GM19455 (cell line): Measurements from ENCODE around the gene SLC9A5.
A peak's percentile ranks its signal among the peaks of the same experiment; 100 is the strongest.

ENCODE experiments used
- ATAC-seq: cut with Tn5 transposase; IDR thresholded peaks from one replicate; pipeline ENCODE4 v1.9.1; 2021; ENCODE audit not compliant: unreplicated experiment

The SLC9A5 gene

DNA sequence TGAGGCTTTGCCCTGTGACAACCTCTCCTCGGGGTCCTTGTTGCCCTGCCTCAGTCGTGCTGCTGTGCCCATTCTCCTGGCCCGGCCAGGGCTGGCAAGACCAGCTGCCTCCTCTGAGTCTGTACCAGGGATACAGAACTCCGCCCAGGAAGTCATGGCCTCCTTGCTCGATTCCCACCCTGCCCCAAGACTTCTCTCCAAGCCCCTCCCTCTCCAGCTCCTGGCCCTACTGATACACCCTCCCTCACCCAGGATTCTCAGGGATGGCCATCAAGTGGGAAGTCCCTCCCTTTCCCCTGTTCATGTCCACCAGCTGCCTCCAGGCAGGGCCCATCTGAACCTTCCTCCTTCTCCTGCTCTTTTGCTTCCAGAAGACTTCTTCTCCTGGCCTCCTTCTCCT is 33.1 kb upstream of the SLC9A5 start:
- no peak for ATAC-seq

- no peak for ATAC-seq
Measured at GRCh38 chr16:67216612-67217490, 31.9 kb upstream of the SLC9A5 start.

DNA sequence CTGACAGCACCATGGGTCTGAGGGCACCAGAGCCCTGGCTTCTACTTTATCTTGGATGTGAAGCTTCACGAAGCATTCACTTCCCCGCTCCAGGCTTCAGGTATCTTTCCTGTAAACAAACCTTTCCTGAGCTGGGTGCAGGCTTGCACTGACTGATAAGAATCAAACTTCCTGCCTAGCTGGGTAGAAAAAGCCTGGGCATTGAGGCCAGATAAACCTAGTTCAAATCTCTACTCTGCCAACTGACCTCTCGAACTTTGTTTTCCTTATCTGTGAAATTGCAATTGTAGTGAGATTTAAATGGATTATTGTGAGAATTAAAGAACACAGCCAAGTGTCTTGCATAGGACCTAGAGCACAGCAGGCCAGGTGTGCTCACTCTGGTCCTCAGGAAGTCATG is 24.8 kb upstream of the SLC9A5 start:
- ATAC-seq, result no peak

DNA sequence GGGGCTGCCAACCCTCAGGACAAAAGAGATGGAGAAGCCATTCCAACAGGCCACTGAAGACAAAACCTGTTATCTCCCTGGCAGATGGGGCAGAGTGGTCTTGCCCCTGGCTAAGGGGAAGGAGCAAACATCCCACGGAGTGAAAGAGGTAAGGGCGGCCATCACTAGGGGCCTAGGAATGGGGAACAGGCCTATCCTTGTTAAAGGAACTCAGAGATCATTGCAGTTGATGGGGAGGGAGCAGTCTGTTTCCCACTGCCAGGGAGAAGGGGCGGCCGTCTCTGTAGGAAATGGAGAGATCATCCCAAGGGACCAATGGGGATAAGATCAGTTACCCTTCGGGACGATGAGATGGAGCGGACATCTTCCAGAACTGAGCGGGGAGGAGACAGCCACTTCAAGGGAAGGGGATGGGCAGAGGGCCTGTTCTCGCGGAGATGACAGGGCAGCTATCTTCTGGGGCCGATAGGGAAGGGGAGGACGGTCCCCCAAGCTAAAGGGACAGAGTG is 22.4 kb upstream of the SLC9A5 start:
- ATAC-seq, result no peak

DNA sequence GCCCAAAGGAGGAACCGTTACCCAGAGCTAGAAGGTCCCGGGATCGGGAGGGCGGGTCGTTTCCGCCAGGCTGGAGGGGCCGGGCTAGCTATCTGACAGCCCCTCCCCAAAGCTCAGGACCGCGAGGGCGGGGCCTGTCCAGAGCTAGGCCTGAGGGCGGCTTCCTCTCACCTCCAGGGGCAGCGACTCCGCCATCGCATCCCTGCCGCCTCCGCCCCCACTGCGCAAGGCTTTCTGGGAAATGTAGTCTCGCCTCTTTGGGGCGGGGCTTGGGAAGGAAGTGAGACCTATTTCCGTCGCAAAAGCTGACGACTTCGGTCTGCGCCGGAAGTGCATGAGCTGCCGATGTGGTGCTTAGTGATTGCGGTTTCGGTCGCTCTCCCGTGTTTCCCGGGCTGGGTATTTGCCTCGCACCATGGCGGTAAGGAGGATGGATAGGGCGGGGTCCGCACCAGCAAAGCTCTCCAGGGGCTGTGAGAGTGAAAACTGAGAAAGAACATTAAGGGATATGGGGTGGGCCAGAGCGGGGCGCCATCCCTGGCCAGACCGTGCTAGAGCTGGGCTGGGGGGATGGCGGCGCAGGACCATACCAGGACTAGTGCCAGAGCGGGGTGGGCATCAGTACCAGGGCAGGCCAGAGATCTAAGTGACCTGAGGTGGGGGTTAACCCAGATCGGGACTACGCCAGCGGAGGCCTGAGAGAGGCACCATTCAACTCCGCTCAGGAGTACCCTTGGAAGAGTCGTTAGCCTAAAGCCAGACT is 21.8 kb upstream of the SLC9A5 start, which contains the start of gene TMEM208:
Gene TMEM208 (plus strand): TSS at position 327 of the 763 bp plus-strand sequence. CDS start 89 bp downstream, at position 416.
- ATAC-seq, result peak; percentile 89

DNA sequence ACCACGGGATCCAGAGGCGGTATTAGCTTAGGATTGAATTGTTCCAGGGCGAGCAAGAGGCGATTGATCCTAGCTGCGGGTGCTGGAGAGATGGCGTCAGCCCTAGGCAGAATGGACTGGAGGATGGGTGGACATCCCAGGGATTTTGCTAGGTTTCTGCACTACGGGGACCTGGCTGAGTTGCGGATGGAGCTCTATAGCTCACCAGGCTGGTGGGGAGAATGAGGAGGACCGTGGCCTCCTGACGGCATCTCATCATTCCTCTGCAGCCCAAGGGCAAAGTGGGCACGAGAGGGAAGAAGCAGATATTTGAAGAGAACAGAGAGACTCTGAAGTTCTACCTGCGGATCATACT is 21.2 kb upstream of the SLC9A5 start:
- ATAC-seq, result no peak

DNA sequence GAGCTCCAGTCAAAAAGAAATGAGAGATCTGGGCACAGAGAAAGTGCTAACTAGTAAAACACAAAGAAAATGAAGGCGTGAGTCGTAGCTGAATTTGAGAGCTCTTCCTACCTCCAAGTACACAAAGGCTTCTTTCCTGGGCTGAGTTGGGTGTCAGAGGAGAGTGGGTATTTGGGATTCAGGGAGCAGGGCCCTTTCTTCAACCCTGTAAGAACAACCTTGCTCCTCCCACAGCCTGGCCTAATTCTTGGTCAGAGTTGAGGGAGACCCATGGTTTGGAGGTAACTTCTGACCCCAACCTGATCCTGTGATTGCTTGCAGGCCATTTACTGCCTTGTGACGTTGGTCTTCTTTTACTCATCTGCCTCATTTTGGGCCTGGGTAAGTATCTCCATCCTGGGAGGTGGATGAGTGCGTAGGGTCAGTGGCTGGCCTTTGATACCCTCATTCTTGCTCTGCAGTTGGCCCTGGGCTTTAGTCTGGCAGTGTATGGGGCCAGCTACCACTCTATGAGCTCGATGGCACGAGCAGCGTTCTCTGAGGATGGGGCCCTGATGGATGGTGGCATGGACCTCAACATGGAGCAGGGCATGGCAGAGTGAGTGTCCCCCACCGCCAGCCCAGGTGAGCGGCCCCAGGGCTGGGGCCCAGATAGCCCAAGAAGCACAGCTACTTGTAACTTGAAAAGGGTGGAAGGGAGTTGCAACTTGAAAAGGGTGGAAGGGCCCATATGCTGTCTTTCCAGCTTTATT is 20.6 kb upstream of the SLC9A5 start:
- no peak for ATAC-seq

- no peak for ATAC-seq
Measured at GRCh38 chr16:67228905-67229304, 19.9 kb upstream of the SLC9A5 start.

GRCh38 chr16:67229906-67230808 is 18.6 kb upstream of the SLC9A5 start:
- ATAC-seq, result no peak

DNA sequence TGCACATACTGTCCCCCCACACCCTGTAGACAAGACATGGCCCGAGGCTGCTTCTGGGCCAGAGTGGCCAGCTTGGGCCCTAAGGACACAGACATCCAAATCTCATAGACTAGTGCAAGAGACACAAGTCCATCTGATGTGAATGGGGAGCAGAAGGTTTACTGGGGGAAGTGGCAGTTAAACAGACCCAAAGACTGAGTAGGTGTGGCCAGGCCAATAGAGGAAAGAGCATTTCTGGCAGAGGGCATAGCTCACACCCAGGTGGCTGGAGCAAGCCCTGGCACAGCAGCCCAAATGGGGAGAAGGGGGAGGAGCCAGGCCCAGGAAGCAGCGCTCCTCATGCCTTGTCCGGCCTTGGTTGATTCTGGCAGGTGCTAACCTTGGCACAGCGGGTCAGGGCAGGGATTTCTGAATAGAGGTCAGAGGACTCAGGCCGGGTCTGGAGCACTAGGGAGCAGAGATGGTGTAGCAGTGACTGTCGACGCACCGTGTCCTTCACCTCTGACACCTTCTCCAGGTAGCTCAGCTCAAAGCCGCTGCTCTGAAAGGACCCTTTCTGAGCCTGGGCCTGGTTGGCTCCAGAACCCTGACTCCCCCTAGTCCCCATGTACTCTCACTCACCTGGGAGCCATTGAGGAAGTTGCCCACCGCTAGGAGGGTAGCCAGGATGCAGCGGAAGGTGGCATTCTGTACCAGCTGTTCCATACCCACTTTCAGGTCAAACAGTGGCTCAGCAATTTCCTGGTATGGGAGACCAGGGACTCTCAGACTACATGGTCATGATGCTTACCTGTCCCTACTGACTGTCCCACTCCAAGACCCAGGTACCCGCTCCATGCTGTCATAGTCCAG is 17.7 kb upstream of the SLC9A5 start:
- ATAC-seq, result no peak

DNA sequence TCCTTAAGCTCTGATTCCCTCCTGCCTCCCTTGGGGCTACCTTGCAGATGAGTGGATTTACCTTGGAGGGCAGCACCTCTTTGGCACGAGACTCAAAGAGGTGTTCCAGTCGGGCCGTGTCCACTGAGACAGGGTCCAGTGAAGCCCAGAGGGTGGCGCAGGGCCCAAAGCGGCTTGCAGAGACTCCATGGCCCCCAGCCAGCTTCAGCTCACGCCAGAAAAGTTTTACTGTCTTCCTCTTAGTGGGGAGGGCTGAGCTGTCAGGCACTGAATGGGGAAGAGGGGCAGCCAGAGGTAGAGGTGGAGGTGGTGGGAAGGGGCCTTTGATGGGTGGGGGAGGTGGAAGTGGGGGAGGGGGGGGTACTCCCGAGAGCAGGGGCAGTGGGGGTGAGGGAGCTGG is 15.2 kb upstream of the SLC9A5 start:
- ATAC-seq, result no peak

- no peak for ATAC-seq
Measured at GRCh38 chr16:67234180-67234597, 14.6 kb upstream of the SLC9A5 start.

DNA sequence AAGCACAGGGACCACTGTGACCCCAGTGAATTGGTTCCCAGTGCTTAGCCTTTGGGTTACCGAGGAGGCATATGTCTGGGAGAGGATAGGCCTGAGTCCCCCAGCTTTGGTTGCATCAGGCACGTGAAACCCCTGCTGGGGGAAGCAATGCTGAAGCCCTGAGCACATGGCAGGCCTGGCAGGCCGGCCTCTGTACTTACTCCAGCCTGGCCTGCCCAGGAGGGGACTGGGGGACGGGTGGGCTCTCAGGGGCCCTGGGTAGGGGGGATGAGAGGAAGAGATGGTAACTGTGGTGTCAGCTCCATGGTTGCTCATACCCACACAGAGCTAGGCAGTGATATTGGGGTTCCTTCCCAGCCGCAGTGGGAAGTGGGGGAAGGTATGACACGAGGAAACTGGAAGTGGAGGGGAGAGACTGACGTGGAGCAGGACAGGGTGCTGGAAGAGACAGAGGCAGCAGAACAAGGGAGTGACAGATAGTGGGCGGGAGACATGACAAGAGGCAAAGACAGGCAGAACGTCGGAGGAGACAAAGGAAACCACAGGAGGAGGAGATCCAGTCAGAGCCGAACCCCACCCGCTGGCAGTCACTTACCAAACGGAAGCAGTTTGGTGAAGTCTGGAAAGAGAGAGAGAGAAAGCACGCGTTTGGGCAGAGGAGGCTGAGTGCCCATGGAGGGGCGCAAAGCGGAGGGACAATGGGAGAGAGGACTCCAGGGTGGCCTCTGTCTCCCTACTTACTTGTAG is 12.8 kb upstream of the SLC9A5 start:
- no peak for ATAC-seq

DNA sequence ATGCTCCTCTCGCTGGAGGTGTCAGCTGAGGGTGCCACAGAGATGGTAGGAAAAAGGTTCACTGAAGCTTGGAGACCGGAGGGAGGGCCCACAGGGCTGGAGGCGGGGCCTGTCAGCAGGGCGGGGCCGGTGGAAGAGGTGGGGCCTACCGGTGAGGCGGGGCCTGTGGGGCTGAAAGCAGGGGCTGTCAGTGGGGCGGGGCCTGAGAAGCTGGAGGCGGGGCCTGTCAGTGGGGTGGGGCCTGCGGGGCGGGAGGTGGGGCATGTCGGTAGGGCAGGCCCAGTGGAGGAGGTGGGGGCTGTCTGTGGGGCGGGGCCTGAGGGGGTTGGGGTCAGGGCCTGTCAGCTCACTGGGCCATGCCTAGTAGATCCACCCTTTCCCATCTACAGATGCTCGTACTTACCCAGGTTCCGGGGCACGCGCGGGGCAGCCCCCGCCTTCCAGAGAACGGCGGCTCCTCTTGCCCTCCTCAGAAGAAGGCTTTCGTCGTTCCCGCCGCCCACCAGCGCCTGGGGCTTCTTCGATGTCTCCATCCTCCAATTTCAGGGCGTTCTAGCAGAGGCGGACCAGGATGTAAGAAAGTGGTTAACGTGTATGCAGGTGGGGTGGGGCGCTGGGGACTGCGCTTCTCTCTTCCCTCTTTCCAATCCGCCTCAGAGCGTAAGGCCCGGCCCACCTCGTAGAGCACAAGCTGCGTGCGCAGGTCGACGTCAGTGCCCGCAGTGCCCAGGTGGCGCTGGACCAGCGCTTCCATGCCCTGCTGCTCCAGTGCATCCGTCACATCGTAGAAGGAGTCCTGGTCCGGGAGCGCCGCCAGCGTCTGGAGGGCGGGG is 12.0 kb upstream of the SLC9A5 start:
- ATAC-seq, result no peak

- ATAC-seq, result no peak
Measured at GRCh38 chr16:67237396-67238277, 11.1 kb upstream of the SLC9A5 start.

DNA sequence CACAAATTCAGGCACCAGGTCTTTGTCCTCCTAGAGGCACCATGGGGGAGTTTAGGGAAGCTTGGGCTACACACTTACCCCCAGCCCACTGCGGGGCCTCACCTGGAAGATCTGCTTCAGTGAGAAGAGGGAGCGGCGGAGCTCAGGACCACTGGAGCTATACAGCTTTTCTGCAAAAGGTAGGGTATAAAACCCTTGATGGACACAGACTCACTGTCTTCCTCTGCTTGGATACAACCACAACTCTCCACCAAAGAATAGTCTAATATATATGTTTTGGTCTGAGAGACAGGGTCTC is 10.6 kb upstream of the SLC9A5 start:
- no peak for ATAC-seq
